Measurements from ENCODE around the gene DDX1.

Gene DDX1

GRCh38 chr2:15664273-15665066, 72.8 kb downstream of the DDX1 start:
- no peak for DNase-seq (ENCODE audit: low spot score)

GRCh38 chr2:15665067-15665942, 73.6 kb downstream of the DDX1 start:
- no peak for DNase-seq (ENCODE audit: low spot score)

GRCh38 chr2:15665943-15666460, 74.3 kb downstream of the DDX1 start:
- DNase-seq (ENCODE audit: low spot score) = no peak

GRCh38 chr2:15666861-15667808, 75.5 kb downstream of the DDX1 start:
- DNase-seq (ENCODE audit: low spot score) = no peak

GRCh38 chr2:15667809-15668556, 76.3 kb downstream of the DDX1 start:
- no peak for DNase-seq (ENCODE audit: low spot score)

GRCh38 chr2:15668611-15669305, 77.1 kb downstream of the DDX1 start:
- DNase-seq (ENCODE audit: low spot score) = no peak

GRCh38 chr2:15669375-15669910, 77.8 kb downstream of the DDX1 start:
- no peak for DNase-seq (ENCODE audit: low spot score)

GRCh38 chr2:15670469-15670868, 78.8 kb downstream of the DDX1 start:
- no peak for DNase-seq (ENCODE audit: low spot score)

- no peak for DNase-seq (ENCODE audit: low spot score)
Measured at GRCh38 chr2:15670981-15671380, 79.3 kb downstream of the DDX1 start.

GRCh38 chr2:15671409-15671808, 79.7 kb downstream of the DDX1 start:
- no peak for DNase-seq (ENCODE audit: low spot score)

GRCh38 chr2:15671842-15672815, 80.5 kb downstream of the DDX1 start:
- DNase-seq (ENCODE audit: low spot score) = no peak

GRCh38 chr2:15672961-15673918, 81.6 kb downstream of the DDX1 start:
- no peak for DNase-seq (ENCODE audit: low spot score)

- no peak for DNase-seq (ENCODE audit: low spot score)
Measured at GRCh38 chr2:15673919-15674636, 82.4 kb downstream of the DDX1 start.

GRCh38 chr2:15674637-15675455, 83.2 kb downstream of the DDX1 start:
- no peak for DNase-seq (ENCODE audit: low spot score)

- DNase-seq (ENCODE audit: low spot score) = no peak
Measured at GRCh38 chr2:15675456-15676195, 84.0 kb downstream of the DDX1 start.

Measured in CD4-positive, alpha-beta T cell treated with Interleukin-15 for 4 hours (primary cell).